A549 (cell line): Measurements from ENCODE around the gene ZCCHC17. TPM values are rescaled to one million over a fixed set of nuclear protein-coding genes. Genes with fewer than 3 reads are reported as not detected.

Source experiments
- ATAC-seq, 2 experiments: fragments of 200-7000 bp in 1 of 2; fragments of >200 bp in 1 of 2; cut with Nextera tagmentation in 1 of 2; cut with Tn5 transposase in 1 of 2; 3 replicates each; pipeline versions ENCODE4 v1.8.0 to v1.9.1; 2018 to 2020; ENCODE audit warnings: mild to moderate bottlenecking in 1 of 2, moderate library complexity in 1 of 2
- CTCF ChIA-PET: fragments of 300-600 bp; sonication (Branson Sonifier 250); formaldehyde crosslinking; extraction: SDS; loops from one replicate; lab custom pipeline; 2021; ENCODE audit warnings: antibody characterized with exemption, inconsistent platforms; lab: Yijun Ruan, JAX
- POLR2A ChIA-PET: fragments of 350-600 bp; formaldehyde crosslinking; extraction: SDS; loops from one replicate; lab custom pipeline; 2021; ENCODE audit warnings: antibody characterized with exemption, inconsistent platforms; lab: Yijun Ruan, JAX
- DNase-seq, 2 experiments: peaks; one replicate each; pipeline versions ENCODE4 v3.0.0 to v3.0.0-alpha.2; 2011 to 2016; ENCODE audit warnings: low read depth in 1 of 2, low spot score in 1 of 2
- FAIRE-seq: peaks from 2 replicates; lab custom pipeline; 2011; peaks lifted over from hg19 to GRCh38; lab: Jason Lieb, UNC
- H3K27ac ChIP-seq, 2 experiments: fragments of >200 bp; sonication (Bioruptor Twin); formaldehyde crosslinking; 3 replicates each; pipeline ENCODE4 v1.5.1; 2016 to 2017
- H3K4me1 ChIP-seq: fragments of >200 bp; sonication (Bioruptor Twin); formaldehyde crosslinking; 3 replicates; pipeline ENCODE4 v1.6.1; 2016
- H3K4me2 ChIP-seq: fragments of >200 bp; sonication (Bioruptor Twin); formaldehyde crosslinking; 3 replicates; pipeline ENCODE4 v1.6.1; 2016
- H3K4me3 ChIP-seq: fragments of >200 bp; sonication (Bioruptor Twin); formaldehyde crosslinking; 3 replicates; pipeline ENCODE4 v1.5.1; 2016
- H3K9me3 ChIP-seq: fragments of >200 bp; sonication (Bioruptor Twin); formaldehyde crosslinking; 3 replicates; pipeline ENCODE4 v1.6.1; 2016
- BHLHE40 ChIP-seq: IDR thresholded peaks from 2 replicates; pipeline ENCODE4 v1.6.1; 2012; ENCODE audit warnings: low read depth, low read length, inconsistent platforms
- CBX2 ChIP-seq: fragments of 200-600 bp; sonication (generic); IDR thresholded peaks from 2 replicates; pipeline ENCODE4 v1.6.1; 2016; ENCODE audit warnings: low read depth, mild to moderate bottlenecking, borderline replicate concordance
- CEBPB ChIP-seq, 2 experiments: fragments of >200 bp in 1 of 2; sonication (Bioruptor Twin) in 1 of 2; formaldehyde crosslinking in 1 of 2; IDR thresholded peaks; 2 replicates each; pipeline ENCODE4 v1.6.1; 2012 to 2016
- CHD4 ChIP-seq: fragments of 200-600 bp; sonication (generic); IDR thresholded peaks from 2 replicates; pipeline ENCODE4 v1.6.1; 2016; ENCODE audit warnings: antibody characterized with exemption, mild to moderate bottlenecking, borderline replicate concordance
- E2F6 ChIP-seq: IDR thresholded peaks from 2 replicates; pipeline ENCODE4 v1.6.1; 2012; ENCODE audit warnings: low read depth, borderline replicate concordance
- EHMT2 ChIP-seq: fragments of 200-600 bp; sonication (generic); IDR thresholded peaks from 2 replicates; pipeline ENCODE4 v1.6.1; 2016; ENCODE audit warnings: antibody characterized with exemption, low read depth, mild to moderate bottlenecking, moderate library complexity
- HOXA7 ChIP-seq: fragments of 250-450 bp; sonication (Bioruptor Pico); IDR thresholded peaks from 2 replicates; pipeline ENCODE4 v1.5.0; 2020; ENCODE audit warnings: mild to moderate bottlenecking, moderate library complexity
- MAFK ChIP-seq: fragments of 450-650 bp; IDR thresholded peaks from 2 replicates; pipeline ENCODE4 v1.6.1; 2014; ENCODE audit not compliant: partially characterized antibody
- MYC ChIP-seq: IDR thresholded peaks from 2 replicates; pipeline ENCODE4 v1.6.1; 2012; ENCODE audit warnings: mild to moderate bottlenecking, inconsistent platforms, low read length, improper control_type of control experiment, borderline replicate concordance
- NFE2L2 ChIP-seq: fragments of 150-350 bp; conservative IDR thresholded peaks from 2 replicates; pipeline ENCODE4 v1.6.1; 2014; ENCODE audit warnings: low read length
- POLR2A ChIP-seq: IDR thresholded peaks from 2 replicates; pipeline ENCODE4 v1.6.1; 2012; ENCODE audit warnings: mild to moderate bottlenecking, low read length
- POLR2AphosphoS2 ChIP-seq: conservative IDR thresholded peaks from 2 replicates; pipeline ENCODE4 v1.6.1; 2012; ENCODE audit warnings: low read length, improper control_type of control experiment, inconsistent platforms
- RAD21 ChIP-seq, 2 experiments: fragments of >200 bp in 1 of 2; sonication (Bioruptor Twin) in 1 of 2; formaldehyde crosslinking in 1 of 2; IDR thresholded peaks in 1 of 2; conservative IDR thresholded peaks in 1 of 2; 2 replicates in 1 of 2; 3 replicates in 1 of 2; pipeline ENCODE4 v1.6.1; 2012 to 2018; ENCODE audit warnings: inconsistent platforms in 1 of 2
- RARB ChIP-seq: fragments of 250-450 bp; sonication (Bioruptor Pico); IDR thresholded peaks from 2 replicates; pipeline ENCODE4 v1.8.0; 2021; ENCODE audit warnings: mild to moderate bottlenecking, moderate library complexity
- RFX5 ChIP-seq: fragments of 450-650 bp; IDR thresholded peaks from 2 replicates; pipeline ENCODE4 v1.7.1; 2014; ENCODE audit warnings: antibody characterized with exemption, mild to moderate bottlenecking, moderate library complexity
- RNF2 ChIP-seq: fragments of 200-600 bp; sonication (generic); IDR thresholded peaks from 2 replicates; pipeline ENCODE4 v1.6.1; 2016; ENCODE audit warnings: low read depth, mild to moderate bottlenecking, antibody characterized with exemption, moderate library complexity, borderline replicate concordance
- SREBF2 ChIP-seq: fragments of 450-650 bp; IDR thresholded peaks from 2 replicates; pipeline ENCODE4 v1.6.1; 2014; ENCODE audit warnings: mild to moderate bottlenecking, moderate library complexity
- TP53 ChIP-seq: fragments of 250-450 bp; sonication (Bioruptor Pico); IDR thresholded peaks from 2 replicates; pipeline ENCODE4 v1.5.0; 2021; ENCODE audit warnings: mild to moderate bottlenecking, moderate library complexity
- ZNF302 ChIP-seq: fragments of 250-450 bp; sonication (Bioruptor Pico); IDR thresholded peaks from 2 replicates; pipeline ENCODE4 v1.9.0; 2021; ENCODE audit warnings: inconsistent platforms, mild to moderate bottlenecking, moderate library complexity
- ZSCAN20 ChIP-seq: fragments of 250-450 bp; sonication (Bioruptor Pico); IDR thresholded peaks from 2 replicates; pipeline ENCODE4 v1.8.0; 2022; ENCODE audit warnings: mild to moderate bottlenecking, moderate library complexity
- WGBS: methylation state at CpG from one replicate; pipeline ENCODE4 v1.1.6; 2017; ENCODE audit errors: missing lambda C conversion rate; 5-methylcytosine and 5-hydroxymethylcytosine counted together
- polyA plus RNA-seq, 4 experiments: library from polyadenylated mRNA; depleted of rRNA in 3 of 4; stranded (reverse); fragments of >200 nt; fragmentation: RNase III in 1 of 4; extraction: RNeasy Plus Mini Kit Qiagen cat#74134 plus additional on column Dnase treatment in 1 of 4; gene quantifications; 2 replicates in 3 of 4; 3 replicates in 1 of 4; pipeline ENCODE4 v1.2.3, GENCODE V29; 2011 to 2017
- TF ChIP-seq, protein P1 (sequence below): IDR thresholded peaks from 2 replicates; pipeline ENCODE4 v1.6.1; 2012
- TF ChIP-seq, protein P2 (sequence below): fragments of 200-600 bp; sonication (generic); IDR thresholded peaks from 2 replicates; pipeline ENCODE4 v1.6.1; 2016; ENCODE audit warnings: antibody characterized with exemption, mild to moderate bottlenecking, moderate library complexity
- TF ChIP-seq, protein P3 (sequence below): IDR thresholded peaks from 2 replicates; pipeline ENCODE4 v1.6.1; 2012

Gene ZCCHC17
- polyA plus RNA-seq, 2 of the 4 experiments (the other 2 are of a cell fraction) = 28.0 to 34.5 TPM

- Histone ChIP-seq H3K4me1 (no peaks in the 10 kb centered on the region), H3K27ac (no peak overlapping the region), H3K9me3 (no peaks in the 10 kb centered on the region), H3K4me3 (no peak overlapping the region), H3K4me2 (no peak overlapping the region)
- CTCF ChIA-PET = interaction anchor here (1.2 to 2.4 kb wide), 4 partner anchors 22 to 202 kb away, joined by 4 to 9 read pairs (median 4); no protein-coding TSS in a partner anchor
- ATAC-seq (no peak), FAIRE-seq (no peak), DNase-seq (no peak)
- POLR2A ChIA-PET = no interaction called here
- TF ChIP-seq MYC (no peak), SREBF2 (no peak), POLR2AphosphoS2 (no peak), CBX2 (no peak), E2F6 (no peak), TP53 (CRISPR knock-in tag) (no peak), CEBPB (IDR thresholded peaks at IDR 0.05) (no peak), MAFK (no peak)
- TF ChIP-seq, protein P1, sequence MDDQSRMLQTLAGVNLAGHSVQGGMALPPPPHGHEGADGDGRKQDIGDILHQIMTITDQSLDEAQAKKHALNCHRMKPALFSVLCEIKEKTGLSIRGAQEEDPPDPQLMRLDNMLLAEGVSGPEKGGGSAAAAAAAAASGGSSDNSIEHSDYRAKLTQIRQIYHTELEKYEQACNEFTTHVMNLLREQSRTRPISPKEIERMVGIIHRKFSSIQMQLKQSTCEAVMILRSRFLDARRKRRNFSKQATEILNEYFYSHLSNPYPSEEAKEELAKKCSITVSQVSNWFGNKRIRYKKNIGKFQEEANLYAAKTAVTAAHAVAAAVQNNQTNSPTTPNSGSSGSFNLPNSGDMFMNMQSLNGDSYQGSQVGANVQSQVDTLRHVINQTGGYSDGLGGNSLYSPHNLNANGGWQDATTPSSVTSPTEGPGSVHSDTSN = no peak
- TF ChIP-seq, protein P2, sequence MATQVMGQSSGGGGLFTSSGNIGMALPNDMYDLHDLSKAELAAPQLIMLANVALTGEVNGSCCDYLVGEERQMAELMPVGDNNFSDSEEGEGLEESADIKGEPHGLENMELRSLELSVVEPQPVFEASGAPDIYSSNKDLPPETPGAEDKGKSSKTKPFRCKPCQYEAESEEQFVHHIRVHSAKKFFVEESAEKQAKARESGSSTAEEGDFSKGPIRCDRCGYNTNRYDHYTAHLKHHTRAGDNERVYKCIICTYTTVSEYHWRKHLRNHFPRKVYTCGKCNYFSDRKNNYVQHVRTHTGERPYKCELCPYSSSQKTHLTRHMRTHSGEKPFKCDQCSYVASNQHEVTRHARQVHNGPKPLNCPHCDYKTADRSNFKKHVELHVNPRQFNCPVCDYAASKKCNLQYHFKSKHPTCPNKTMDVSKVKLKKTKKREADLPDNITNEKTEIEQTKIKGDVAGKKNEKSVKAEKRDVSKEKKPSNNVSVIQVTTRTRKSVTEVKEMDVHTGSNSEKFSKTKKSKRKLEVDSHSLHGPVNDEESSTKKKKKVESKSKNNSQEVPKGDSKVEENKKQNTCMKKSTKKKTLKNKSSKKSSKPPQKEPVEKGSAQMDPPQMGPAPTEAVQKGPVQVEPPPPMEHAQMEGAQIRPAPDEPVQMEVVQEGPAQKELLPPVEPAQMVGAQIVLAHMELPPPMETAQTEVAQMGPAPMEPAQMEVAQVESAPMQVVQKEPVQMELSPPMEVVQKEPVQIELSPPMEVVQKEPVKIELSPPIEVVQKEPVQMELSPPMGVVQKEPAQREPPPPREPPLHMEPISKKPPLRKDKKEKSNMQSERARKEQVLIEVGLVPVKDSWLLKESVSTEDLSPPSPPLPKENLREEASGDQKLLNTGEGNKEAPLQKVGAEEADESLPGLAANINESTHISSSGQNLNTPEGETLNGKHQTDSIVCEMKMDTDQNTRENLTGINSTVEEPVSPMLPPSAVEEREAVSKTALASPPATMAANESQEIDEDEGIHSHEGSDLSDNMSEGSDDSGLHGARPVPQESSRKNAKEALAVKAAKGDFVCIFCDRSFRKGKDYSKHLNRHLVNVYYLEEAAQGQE = no peak
Measured at GRCh38 chr1:31346785-31347184, 50.0 kb downstream of the ZCCHC17 start.

DNA sequence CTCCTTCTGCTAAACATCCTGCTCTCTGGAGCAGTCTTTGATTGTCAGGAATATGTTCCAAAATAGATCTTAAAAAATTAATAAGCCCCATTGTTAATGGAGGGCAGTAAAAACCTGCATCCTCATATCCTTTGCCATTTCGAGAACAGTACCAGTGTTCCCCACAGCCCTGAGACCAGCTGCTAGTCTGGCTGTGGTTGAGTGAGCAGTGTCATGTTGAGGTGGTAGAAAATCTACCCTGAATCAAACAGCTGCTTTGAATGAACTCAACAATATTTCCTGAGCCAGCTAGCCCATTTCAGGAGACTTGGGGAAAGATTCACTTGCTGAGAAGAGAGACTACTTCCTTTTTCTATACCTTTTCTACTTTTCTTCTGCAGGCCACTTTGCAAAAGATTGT is 51.6 kb downstream of the ZCCHC17 start:
- H3K4me2 ChIP-seq = no peak overlapping the region
- H3K9me3 ChIP-seq = no peaks in the 10 kb centered on the region
- TF ChIP-seq CHD4 (no peak), CBX2 (no peak), ZNF302 (no peak), HOXA7 (CRISPR knock-in tag) (no peak), RARB (CRISPR knock-in tag) (no peak), BHLHE40 (no peak), ZSCAN20 (CRISPR knock-in tag) (no peak), POLR2A (no peak), RAD21 (conservative IDR thresholded peaks at IDR 0.05 in 1 of 2, IDR thresholded peaks at IDR 0.05 in 1 of 2) (no peak), RFX5 (no peak), EHMT2 (no peak)
- no peak for DNase-seq
- no peak overlapping the region for H3K27ac ChIP-seq
- CTCF ChIA-PET = interaction anchor here (1.2 to 2.4 kb wide), 6 partner anchors 13 to 200 kb away, joined by 5 to 9 read pairs (median 5); no protein-coding TSS in a partner anchor
- no peak for ATAC-seq
- FAIRE-seq = no peak
- WGBS = 85% methylated on average over 1 of the region's 1 CpG
- POLR2A ChIA-PET = no interaction called here
- no peak overlapping the region for H3K4me3 ChIP-seq
- no peaks in the 10 kb centered on the region for H3K4me1 ChIP-seq

GRCh38 chr1:31354283-31354682 is 57.5 kb downstream of the ZCCHC17 start:
- no peak for TF ChIP-seq BHLHE40
- TF ChIP-seq, protein P3, sequence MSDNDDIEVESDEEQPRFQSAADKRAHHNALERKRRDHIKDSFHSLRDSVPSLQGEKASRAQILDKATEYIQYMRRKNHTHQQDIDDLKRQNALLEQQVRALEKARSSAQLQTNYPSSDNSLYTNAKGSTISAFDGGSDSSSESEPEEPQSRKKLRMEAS = no peak
- no peak for TF ChIP-seq NFE2L2
- no peak for TF ChIP-seq RNF2
- TF ChIP-seq MAFK = no peak
- ChIA-PET POLR2A (no interaction called here), CTCF (interaction anchor here (0.7 kb wide), 1 partner anchor 169 kb away, joined by 3 read pairs; no protein-coding TSS in a partner anchor)
- ATAC-seq = no peak
- H3K4me1 ChIP-seq = no peaks in the 10 kb centered on the region
- FAIRE-seq = no peak
- no peak overlapping the region for H3K27ac ChIP-seq
- WGBS = 86% methylated on average over 3 of the region's 3 CpGs
- H3K4me3 ChIP-seq = no peak overlapping the region
- DNase-seq = no peak
- H3K9me3 ChIP-seq = no peaks in the 10 kb centered on the region
- H3K4me2 ChIP-seq = no peak overlapping the region
